Activated T-cell treated with anti-CD3 and anti-CD28 coated beads, Interleukin-2, amount 50 U/mL, for 48 hours (primary cell): ENCODE results near the gene ARID4B.
"Not testable (repeated sequence)": the region's sequence is repeated elsewhere in the genome, so short reads cannot be mapped to it uniquely, and the experiment has no call there.

Experiments
- DNase-seq, 2 experiments: peaks; one replicate each; pipeline ENCODE4 v3.0.0-alpha.2; 2020

The ARID4B gene

DNA sequence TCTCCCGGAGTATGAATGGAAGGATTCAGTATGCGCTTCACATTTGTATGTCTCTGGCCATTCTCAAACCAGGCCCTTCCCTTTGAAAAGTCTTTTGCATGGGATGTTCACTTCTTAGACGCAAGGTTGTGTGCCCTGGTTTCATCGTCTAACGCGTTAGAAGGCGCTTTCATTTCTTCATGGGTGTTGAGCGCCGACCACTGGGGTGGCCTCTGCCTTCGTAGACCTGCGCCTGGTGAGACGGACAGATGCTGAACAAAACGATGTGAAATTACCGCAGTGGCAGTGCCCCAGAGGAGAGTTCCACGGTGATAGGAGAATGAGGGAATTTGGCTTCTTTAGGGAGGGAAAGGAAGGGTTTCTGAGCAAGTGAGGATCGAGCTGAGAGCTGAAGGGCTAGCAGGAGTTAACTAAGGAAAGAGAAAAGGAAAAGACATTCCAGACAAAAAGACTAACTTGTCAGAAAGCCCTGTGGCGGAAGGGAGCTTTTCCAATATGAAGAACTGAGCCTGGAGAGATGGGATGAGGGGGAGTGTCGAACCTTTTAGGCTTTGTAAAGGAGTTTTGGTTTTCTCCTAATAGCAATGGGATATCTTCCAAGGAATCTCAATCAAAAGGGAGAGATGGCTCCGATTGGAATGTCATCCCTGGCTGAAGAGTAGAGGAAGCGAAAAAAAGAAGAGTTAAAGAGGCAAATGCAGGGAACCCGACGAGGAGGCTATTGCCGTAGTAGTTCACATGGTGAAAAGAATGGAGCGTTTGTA lies 1.3 kb upstream of the ARID4B start:
- no peak for DNase-seq

DNA sequence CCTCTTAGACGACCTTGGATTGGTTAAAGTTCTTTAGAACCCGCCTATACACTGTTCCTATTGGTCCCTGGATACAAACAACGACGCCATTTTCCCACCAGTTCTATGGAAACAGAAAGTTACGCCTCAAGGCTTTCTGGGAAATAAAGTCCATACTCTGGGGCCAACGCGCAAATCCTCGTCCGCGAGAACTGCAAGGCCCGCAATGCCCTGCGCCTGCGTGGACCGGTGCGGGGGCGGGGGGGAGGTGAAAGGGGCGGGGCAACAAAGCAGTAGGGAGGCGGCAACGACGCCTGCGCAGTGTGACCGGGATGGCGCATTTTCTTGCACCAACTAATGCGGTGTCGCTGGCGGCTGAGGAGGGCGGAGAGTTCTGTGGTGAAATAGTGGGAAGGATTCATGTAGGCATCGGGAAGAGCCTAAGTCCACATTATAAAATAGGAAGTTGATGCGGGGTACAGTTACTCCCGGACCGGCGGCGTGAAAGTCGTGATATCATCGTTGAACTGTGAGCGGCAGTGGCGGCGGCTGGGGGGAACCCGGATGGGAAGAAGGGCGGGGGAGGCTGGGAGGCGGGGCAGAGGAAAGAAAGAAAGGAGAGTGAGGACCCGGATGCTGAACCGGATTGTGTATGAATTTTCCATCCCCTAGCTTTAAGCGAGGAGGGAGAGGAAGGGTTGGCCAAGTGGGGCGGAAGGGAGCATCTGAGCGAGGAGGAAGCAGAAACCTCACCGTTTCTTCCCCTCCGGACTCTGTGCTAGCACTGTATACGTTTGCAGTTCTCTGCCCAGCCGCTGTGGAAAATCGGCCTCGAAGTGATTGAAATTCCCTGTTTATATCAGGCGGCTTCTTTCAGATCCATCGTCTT lies 526 bp upstream of the ARID4B start, which contains the start of gene GGPS1:
GGPS1 (plus strand) TSS at position 300 of the 868 bp plus-strand sequence. CDS start 6,695 bp downstream, outside the sequence.
- DNase-seq = peak; percentile 98 to 99

DNA sequence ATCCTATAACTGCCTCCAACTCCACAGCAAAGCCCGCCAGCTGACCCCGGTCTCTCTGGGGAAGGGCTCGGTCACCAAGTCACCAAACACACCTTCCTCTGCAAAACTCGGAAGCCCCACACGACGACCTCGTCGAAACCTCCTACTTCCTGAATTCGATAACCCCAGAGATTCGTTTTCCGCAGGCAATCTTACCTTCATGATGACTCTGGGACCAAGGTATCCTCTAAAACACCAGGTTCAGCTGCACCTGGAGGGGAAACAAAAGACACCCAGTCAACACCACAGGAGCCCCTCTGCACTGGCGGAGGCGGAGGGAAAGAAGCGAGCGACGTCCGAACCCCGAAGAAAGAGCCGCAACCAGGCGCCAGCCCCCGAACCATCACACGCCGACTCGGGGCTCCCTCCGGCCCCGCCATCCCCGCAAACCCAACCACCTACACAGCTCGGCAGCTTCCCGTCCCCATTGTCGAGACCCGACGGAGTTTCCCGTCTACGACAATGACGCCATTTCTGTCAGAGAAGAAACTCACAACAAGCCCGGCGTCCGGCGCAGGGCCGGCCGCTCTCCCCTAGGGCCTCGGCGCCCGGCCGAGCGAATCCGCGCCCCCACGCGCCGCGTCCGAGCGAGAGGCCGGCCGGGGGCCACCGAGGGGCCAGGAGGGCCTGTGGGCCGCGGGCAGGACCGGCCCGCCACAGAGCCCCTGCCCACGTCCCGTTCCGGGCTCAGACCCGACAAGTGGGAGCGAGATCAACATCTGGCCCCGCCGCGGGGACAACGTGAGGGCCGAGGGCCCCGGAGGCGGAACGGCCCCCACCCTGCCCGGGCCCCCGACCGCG lies 1.0 kb downstream of the ARID4B start:
- DNase-seq = peak; percentile 76

DNA sequence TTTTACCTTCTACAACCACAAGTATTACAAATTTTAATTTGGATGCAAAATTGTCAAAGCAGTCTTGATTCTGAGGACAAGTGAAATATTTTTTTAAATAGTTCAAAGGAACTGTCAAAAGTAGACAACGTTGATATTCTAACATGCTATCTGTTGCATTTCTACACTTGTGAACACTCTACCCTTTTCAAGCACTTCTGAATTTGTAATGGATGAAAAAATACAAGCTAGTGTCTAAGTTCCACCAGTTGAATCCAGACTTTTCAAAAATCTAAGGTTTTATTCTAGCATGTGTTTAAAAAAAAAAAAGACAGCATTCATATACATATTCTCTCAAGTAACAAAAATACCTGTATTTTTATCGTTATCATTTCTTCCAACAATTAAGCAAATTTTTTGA lies 2.1 kb downstream of the ARID4B start:
- no peak for DNase-seq

DNA sequence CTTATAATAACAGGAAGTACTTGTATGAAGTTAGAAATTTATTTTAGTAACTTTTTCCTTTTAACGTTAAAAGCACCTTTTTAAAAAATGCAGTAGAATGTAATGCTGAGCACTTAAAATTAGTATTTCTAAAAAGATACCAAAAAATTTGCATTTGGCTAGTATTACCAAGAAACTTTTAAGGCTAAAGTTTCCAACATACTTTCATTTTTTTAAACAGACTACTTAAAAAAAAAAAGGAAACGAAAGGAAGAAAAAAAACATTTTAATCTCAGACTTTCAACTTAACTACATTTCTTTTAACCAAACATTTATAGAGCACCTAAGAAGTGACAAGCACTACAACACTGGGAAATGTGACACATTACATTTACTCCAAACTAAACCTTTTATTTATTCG lies 2.8 kb downstream of the ARID4B start:
- no peak for DNase-seq

DNA sequence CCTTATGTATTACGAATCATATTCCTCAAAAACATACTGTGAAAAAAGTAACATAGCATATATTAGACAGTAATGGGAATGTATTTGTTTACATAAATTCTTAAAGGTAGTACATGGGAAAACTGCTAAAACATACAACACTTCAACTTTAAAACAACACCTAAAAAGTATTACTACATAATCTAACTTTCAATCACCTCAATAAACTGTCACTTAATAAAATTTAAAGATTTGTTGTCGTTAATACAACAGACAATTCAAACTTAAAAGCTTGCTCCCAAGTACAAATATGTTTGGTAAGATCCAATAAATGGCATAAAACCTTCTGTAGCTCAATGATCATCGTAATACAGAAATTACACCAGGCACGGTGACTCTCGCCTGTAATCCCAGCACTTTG lies 3.7 kb downstream of the ARID4B start:
- DNase-seq = no peak

DNA sequence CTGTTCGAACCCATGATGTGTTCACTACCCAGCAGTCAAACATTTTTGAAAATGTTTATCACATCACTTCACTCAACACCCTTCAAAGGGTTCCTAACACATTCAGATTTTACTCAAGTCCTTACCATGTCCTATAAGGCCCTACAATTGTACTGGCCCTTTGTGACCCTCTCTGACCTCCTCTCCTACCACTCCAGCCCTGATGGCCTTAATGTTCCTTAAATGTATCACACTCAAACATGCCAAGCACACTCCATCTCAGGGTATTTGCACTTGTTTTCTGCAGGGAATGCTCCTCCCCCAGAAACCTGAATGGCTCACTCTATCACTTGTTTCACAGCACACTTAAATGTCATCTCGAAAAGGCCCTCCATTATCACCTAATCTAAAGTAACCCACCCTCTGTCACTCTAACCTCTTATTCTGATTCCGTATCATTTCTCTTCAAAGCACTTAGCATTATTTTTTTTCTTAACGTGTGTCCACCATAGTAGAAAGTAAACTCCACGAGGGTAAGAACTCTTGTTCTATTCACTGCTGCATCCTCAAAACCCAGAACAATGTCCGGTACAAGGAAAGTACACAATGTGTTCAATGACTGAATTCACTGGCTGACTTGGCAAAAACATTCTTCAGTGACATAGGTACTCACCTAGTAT lies 7.3 kb downstream of the ARID4B start:
- no peak for DNase-seq

DNA sequence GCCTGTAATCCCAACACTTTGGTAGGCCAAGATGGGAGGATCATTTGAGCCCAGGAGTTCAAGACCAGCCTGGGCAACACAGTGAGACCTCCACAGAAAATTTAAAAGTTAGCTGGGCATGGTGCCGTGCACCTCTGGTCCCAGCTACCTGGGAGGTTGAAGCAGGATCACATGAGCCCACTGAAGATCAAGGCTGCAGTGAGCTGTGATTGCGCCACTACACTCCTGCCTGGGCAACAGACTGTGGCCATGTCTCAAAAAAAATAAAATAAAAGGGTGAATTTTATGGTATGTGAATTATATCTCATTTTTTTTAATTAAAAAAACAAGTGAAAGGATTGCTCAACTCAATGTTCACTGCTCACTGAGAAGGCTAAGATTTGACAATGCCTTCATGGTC lies 8.7 kb downstream of the ARID4B start:
- DNase-seq = no peak

DNA sequence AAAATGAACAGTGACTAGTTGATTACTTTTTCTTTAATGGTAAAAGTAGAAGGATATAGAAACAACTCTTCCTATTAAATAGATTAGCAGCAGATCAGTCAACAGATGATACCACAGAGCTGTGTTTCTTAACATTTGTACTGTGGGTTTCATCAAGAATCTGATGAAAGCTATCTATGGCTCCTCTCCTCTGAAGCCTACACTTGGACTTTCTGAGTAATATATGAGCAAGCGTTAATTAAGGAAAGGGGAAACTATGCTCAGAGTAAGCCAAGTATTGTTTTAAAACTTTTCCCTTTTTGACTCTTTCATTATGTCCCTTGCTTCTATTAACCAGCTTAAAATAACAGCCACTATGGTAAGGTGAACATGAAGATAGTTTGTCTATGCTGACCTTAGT lies 10.8 kb downstream of the ARID4B start:
- no peak for DNase-seq

DNA sequence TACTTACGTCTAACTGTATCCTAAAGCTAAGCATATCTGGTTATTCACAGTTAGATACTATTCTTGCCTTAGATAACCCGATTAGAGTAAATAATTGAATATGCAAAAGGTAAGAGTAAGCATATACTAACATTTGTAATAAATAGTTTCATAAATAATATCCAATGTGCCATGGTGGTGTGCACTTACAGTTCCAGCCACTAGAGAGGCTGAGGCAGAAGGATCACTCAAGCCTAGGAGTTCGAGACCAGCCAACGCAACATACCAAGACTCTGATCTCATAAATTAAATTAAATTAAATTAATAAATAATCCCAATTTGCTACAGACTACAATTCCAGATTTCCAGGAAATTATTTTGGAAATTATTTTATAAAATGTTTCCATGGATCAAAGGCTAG lies 12.2 kb downstream of the ARID4B start:
- no peak for DNase-seq

DNA sequence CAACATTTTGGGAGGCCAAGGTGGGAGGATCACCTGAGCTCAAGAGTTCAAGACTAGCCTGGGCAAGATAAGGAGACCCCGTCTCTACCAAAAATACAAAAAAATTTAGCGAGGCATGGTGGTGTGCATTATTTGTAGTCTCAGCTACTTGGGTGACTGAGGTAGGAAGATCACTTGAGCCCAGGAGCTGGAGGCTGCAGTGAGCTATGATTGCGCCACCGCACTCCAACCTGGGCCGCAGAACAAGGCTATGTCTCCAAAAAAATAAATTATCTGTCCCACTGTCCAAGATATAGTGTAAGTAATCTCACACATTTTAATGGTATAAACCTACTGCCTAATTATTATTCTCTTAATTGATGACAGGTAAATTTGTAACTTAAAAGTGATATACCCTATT lies 12.8 kb downstream of the ARID4B start:
- DNase-seq = no peak

DNA sequence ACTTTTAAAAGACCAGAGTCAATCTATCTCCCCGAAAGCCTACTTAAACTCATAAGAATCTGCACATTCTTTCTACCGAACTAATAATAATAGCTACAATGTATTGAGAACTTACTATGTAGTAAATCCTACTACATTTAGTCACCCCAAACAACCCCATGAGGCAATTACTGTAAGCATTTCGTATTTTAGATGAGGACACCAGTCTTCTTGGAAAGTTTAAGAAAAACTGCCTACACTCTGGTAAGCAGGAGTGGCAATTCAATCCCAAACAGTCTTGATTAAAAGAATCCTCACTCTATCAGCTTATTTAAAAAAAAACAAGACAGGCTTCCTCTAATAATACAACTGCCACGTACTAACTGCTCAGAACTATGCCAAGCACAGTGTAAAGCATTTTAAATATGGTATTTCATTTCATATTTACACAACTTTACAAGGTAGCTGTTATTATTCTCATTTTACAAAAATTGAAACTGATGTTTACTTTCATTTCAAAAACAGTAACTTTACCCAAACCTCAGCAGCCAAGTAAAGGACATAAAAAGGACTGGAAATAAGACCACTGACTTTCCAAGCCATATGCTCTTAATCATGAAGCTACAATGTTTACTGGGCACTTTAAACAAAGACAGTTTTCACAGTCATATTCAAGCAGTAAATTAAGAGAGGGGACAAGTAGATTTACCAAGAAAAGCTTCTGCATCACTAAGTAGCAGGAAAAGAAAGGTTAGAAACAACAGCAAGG lies 13.9 kb downstream of the ARID4B start:
- DNase-seq = no peak

DNA sequence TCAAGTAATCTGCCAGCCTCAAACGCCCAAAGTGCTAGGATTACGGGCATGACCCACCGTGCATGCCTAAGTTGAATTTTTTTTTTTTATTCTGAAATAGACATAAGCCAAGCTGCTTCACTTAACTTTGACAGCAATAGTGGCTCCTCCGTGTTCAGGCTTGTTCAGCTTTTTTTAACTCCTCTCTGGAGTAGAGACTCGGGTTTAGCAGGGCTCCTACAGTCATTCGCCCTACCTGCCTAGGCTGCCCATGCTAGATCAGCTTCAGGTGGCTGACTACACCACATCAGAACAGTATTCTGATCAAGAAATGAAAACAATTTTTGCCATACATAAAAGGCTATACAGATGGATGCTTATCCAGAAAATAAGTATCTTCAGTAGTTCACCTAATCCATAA lies 14.7 kb downstream of the ARID4B start:
- DNase-seq = no peak

DNA sequence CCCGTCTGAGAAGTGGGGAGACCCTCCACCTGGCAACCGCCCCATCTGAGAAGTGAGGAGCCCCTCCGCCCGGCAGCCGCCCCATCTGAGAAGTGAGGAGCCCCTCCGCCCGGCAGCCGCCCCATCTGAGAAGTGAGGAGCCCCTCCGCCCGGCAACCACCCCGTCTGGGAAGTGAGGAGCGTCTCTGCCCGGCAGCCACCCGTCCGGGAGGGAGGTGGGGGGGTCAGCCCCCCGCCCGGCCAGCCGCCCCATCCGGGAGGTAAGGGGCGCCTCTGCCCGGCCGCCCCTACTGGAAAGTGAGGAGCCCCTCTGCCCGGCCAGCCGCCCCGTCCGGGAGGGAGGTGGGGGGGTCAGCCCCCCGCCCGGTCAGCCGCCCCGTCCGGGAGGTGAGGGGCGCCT lies 18.8 kb downstream of the ARID4B start:
- not testable (repeated sequence) for DNase-seq

DNA sequence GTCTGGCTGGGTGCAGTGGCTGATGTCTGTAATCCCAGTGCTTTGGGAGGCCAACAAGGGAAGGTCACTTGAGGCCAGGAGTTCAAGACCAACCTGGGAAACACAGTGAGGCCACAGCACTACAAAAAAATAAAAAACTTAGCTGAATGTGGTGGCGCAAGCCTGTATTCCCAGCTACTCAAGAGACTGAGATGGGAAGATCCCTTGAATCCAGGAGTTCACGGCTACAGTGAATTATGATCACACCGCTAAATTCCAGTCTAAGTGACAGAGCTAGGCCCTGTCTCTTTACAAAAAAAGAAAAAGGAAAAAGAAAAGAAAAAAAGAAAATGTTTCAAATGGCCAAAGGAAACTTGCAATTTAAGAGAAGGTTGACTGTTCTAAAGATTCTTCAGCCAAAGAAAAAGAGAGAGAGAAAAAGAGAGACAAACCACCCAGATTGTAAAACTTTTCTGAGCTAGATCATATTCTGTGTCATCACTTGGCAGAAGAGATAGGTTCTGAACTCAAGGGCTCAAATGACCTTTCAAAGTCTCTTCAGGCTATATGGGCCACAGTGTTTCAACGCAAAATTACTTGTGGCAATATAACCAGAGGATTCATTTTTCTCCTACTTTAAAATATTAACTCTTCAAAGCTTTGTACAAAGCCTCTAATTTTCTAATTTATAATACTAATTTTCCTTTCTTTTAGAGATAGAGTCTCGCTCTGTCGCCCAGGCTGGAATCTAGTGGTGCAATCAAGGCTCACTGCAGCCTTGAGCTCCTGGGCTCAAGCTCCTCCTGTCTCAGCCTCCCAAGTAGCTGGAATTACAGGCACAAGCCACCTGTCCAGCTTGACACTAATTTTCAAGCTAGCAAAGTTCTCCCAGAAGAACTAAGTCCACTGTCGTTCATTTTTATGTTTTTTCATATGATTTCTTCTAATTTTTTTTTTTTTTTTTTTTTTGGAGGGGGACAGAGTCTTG lies 20.5 kb downstream of the ARID4B start:
- DNase-seq = no peak

DNA sequence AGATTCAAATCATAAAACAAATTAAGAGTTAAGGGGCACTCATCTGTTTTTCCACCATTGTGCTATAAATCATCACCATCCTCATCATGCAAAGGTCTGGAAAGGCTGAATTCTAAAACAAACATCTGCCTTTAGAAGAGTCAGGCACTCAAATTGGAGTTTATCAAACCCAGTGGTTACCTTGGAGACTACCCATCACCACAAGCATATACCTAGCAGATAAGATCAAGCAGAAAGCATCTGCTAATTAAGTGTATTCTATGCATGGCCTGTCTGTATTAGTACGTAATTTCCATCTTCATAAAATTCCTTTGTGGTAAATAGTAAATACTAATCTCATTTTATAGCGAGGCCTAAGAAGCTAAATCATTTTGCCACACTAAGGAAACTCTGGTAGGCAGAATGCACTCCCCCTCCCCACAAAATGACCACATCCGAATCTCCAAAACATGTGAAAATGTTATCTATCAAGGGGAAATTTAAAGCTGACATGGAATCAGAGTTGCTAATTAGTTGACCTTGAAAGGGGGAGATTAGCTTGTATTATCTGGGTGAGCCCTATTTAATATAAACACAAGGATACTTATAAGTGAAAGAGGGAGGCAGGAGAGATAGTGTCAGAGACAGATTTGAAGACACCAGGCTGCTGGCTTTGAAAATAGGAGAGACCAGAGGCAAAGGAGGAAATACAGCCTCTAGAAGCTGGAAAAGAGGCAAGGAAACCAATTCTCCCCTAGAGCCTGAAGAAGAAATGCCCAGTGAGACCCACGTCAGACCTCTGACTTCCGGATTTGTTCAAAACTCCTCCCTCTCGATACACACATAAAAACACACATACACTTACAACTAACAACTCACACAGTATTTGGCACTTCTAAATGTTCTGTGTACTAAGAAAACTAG lies 23.2 kb downstream of the ARID4B start:
- no peak for DNase-seq

DNA sequence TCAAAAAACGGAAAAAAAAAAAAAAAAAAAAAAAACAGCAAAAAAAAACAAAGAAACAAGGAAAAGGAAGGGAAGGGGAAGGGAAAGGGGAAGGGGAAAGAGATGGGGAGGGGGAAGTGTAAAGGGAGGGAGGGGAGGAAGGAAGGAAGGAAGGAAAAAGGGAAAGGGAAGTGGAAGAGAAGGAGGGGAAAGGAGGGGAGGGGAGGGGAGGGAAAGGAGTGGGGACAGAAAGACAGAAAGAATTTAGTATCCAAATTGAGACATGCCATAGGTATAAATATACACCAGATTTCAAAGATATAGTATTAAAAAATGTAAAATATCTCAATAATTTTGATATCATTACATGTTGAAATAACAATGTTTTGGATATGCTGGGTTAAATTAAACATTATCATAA lies 25.8 kb downstream of the ARID4B start:
- DNase-seq = no peak

DNA sequence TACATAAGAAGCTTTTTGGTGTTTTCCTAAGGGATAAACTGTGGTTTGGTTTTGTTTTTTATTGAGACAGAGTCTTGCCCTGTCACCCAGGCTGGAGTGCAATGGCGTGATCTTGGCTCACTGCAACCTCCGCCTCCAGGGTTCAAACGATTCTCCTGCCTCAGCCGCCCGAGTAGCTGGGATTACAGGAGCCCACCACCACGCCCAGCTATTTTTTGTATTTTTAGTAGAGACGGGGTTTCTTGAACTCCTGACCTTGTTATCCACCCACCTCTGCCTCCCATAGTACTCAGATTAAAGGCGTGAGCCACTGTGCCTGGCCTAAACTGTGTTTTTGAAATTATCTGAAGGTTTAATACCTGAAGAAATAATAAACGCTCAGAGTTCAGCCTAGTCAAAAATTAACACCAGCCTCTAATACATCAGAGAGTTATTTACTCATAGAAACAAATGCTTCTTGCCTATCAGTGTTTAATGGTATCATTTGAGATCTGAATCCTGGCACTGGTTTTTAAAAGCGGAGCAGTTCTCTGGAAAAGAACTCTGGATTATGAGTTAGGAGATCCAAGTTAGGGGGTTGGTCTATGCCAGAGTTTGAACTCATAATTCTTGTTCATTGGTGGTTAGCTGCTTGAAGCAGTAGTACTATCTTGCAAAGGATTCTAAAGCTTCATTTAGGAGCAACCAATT lies 28.7 kb downstream of the ARID4B start:
- no peak for DNase-seq

DNA sequence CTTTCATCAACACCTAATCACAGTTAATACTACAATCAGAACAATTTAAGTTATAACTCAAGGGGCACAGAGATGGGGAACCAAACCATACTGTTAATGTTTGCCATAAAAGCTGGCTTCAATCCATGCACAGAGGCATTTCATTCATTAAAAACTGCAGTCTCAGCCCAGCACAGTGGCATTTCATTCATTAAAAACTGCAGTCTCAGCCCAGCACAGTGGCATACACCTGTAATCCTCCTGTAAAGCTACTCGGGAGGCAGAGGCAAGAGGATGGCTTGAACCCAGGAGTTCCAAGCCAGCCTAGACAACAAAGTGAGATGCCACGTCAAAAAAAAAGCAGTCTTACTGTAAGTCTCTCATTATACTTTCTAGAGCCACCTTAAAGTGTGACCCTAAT lies 29.2 kb downstream of the ARID4B start:
- DNase-seq = no peak
